GM21447 (cell line): ENCODE measurements around the gene STX1A.
"Not testable (repeated sequence)": the region's sequence is repeated elsewhere in the genome, so short reads cannot be mapped to it uniquely, and the experiment has no call there.

Source experiments
- ATAC-seq: cut with Tn5 transposase; IDR thresholded peaks from one replicate; pipeline ENCODE4 v1.9.1; 2021; ENCODE audit not compliant: unreplicated experiment

The STX1A gene

GRCh38 chr7:73683788-73684693, 35.4 kb downstream of the STX1A start:
- ATAC-seq: no peak

- peak; percentile 93 for ATAC-seq
These were observed 36.2 kb downstream of the STX1A start, which contains the start of the genes BUD23 and DNAJC30 for GRCh38 chr7:73683056-73683787. TSS of gene BUD23 (plus strand) at chr7:73683597. CDS start at chr7:73683626, 29 bp downstream. TSS of gene DNAJC30 (minus strand) at chr7:73683453. CDS start at chr7:73683423, 30 bp downstream.

- peak; percentile 9 for ATAC-seq
These were observed 36.8 kb downstream of the STX1A start for GRCh38 chr7:73682745-73683055.

GRCh38 chr7:73681031-73681430, 38.4 kb downstream of the STX1A start:
- ATAC-seq: no peak

- no peak for ATAC-seq
These were observed 39.0 kb downstream of the STX1A start for GRCh38 chr7:73680501-73680900.

- ATAC-seq: no peak
These were observed 39.8 kb downstream of the STX1A start for GRCh38 chr7:73679709-73680108.

- ATAC-seq: no peak
These were observed 40.6 kb downstream of the STX1A start for GRCh38 chr7:73678862-73679261.

- ATAC-seq: not testable (repeated sequence)
These were observed 43.4 kb downstream of the STX1A start for GRCh38 chr7:73676062-73676461.

- no peak for ATAC-seq
These were observed 44.9 kb downstream of the STX1A start for GRCh38 chr7:73674468-73675124.

- ATAC-seq: no peak
These were observed 47.5 kb downstream of the STX1A start for GRCh38 chr7:73671857-73672445.

- ATAC-seq: no peak
These were observed 48.2 kb downstream of the STX1A start for GRCh38 chr7:73671322-73671661.

GRCh38 chr7:73669858-73670385, 49.5 kb downstream of the STX1A start:
- no peak for ATAC-seq

GRCh38 chr7:73669288-73669701, 50.2 kb downstream of the STX1A start:
- no peak for ATAC-seq

GRCh38 chr7:73668886-73669230, 50.6 kb downstream of the STX1A start:
- no peak for ATAC-seq

GRCh38 chr7:73668103-73668885, 51.2 kb downstream of the STX1A start:
- peak; percentile 5 for ATAC-seq

GRCh38 chr7:73667344-73668102, 51.9 kb downstream of the STX1A start, which contains the start of gene VPS37D:
TSS of gene VPS37D (plus strand) at chr7:73667831. CDS start at chr7:73667959, 128 bp downstream.
- ATAC-seq: peak; percentile 89

- ATAC-seq: no peak
These were observed 56.4 kb downstream of the STX1A start for GRCh38 chr7:73663033-73663432.

- ATAC-seq: not testable (repeated sequence)
These were observed 58.9 kb downstream of the STX1A start for GRCh38 chr7:73660594-73660993.

GRCh38 chr7:73659983-73660382, 59.5 kb downstream of the STX1A start:
- no peak for ATAC-seq
